Measurements from ENCODE around the gene LINC00237.

The LINC00237 gene

DNA sequence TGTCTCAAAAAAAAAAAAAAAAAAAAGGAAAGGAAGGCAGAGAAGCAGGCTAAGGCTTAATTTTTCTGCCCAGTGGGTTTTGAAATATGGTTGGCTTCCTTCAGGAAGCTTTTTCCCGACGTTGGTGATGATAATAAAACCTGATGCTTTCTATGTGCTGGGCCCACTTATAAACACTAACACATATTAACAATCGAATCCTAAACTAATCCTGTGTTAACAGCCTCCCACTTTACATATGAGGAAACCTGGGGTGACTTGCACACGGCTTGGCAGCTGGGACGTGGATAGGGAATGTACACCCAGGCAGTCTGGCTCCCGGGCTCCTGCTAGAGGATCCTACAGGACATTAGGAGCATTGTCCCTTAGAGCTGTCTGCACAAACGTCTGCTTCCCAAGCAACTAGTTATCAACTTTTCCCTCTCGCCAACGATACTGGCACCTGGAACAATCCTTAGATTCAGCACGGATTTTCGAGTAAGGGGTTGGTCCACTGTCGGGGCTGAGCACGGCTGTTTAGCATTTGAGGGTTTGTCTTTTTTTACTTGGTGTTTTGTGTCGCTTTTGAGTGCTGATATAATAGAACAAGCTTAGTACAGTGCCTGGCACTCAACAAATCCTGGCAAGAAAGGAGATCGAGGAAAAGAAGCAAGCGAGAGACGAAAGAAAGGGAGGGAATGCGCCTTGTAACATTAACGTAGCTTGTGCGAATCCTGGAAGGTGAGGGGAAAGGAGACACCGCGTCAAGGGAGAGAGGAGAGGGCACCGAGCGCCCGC is 19.1 kb upstream of the LINC00237 start:
- no peak for TF ChIP-seq EZH2phosphoT487 (IDR thresholded peaks at IDR 0.05; ENCODE audit: low read depth)
- TF ChIP-seq, protein P1, sequence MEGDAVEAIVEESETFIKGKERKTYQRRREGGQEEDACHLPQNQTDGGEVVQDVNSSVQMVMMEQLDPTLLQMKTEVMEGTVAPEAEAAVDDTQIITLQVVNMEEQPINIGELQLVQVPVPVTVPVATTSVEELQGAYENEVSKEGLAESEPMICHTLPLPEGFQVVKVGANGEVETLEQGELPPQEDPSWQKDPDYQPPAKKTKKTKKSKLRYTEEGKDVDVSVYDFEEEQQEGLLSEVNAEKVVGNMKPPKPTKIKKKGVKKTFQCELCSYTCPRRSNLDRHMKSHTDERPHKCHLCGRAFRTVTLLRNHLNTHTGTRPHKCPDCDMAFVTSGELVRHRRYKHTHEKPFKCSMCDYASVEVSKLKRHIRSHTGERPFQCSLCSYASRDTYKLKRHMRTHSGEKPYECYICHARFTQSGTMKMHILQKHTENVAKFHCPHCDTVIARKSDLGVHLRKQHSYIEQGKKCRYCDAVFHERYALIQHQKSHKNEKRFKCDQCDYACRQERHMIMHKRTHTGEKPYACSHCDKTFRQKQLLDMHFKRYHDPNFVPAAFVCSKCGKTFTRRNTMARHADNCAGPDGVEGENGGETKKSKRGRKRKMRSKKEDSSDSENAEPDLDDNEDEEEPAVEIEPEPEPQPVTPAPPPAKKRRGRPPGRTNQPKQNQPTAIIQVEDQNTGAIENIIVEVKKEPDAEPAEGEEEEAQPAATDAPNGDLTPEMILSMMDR (IDR thresholded peaks at IDR 0.05; ENCODE audit: low read depth, low read length) = no peak
- no peaks in the 10 kb centered on the region for H3K9me3 ChIP-seq (ENCODE audit: insufficient read depth, low read length)
- H3K27me3 ChIP-seq (ENCODE audit: low read depth, low read length) = no peaks in the 10 kb centered on the region
- no peaks in the 10 kb centered on the region for H4K20me1 ChIP-seq (ENCODE audit: insufficient read depth, low read length)
- H3K4me1 ChIP-seq (ENCODE audit: low read length) = peaks cover 12% of the 10 kb centered on the region
- H3K9ac ChIP-seq (ENCODE audit: low read length) = peak overlapping the region; percentile 71
- peak overlapping the region; percentile 99 for H2AFZ ChIP-seq (ENCODE audit: low read depth, low read length)
- H3K27ac ChIP-seq (ENCODE audit: low read length) = no peak overlapping the region
- no peaks in the 10 kb centered on the region for H3K79me2 ChIP-seq (ENCODE audit: low read length)
- peak overlapping the region; percentile 90 for H3K4me3 ChIP-seq (ENCODE audit: low read length)
- H3K4me2 ChIP-seq (ENCODE audit: low read length) = peak overlapping the region; percentile 98
- no peaks in the 10 kb centered on the region for H3K36me3 ChIP-seq (replicated peaks; ENCODE audit: low read depth, low read length)

GRCh38 chr20:21124190-21124589 is 18.0 kb upstream of the LINC00237 start:
- Histone ChIP-seq H2AFZ (ENCODE audit: low read depth, low read length) (no peak overlapping the region), H3K27me3 (ENCODE audit: low read depth, low read length) (no peaks in the 10 kb centered on the region), H3K4me1 (ENCODE audit: low read length) (peaks cover 12% of the 10 kb centered on the region), H3K4me2 (ENCODE audit: low read length) (no peak overlapping the region), H3K27ac (ENCODE audit: low read length) (no peak overlapping the region), H3K9ac (ENCODE audit: low read length) (no peak overlapping the region), H4K20me1 (ENCODE audit: insufficient read depth, low read length) (no peaks in the 10 kb centered on the region), H3K9me3 (ENCODE audit: insufficient read depth, low read length) (no peaks in the 10 kb centered on the region), H3K36me3 (replicated peaks; ENCODE audit: low read depth, low read length) (no peaks in the 10 kb centered on the region), H3K79me2 (ENCODE audit: low read length) (no peaks in the 10 kb centered on the region), H3K4me3 (ENCODE audit: low read length) (no peak overlapping the region)
- TF ChIP-seq EZH2phosphoT487 (IDR thresholded peaks at IDR 0.05; ENCODE audit: low read depth) = no peak
- TF ChIP-seq, protein P1 (IDR thresholded peaks at IDR 0.05; ENCODE audit: low read depth, low read length) = no peak

DNA sequence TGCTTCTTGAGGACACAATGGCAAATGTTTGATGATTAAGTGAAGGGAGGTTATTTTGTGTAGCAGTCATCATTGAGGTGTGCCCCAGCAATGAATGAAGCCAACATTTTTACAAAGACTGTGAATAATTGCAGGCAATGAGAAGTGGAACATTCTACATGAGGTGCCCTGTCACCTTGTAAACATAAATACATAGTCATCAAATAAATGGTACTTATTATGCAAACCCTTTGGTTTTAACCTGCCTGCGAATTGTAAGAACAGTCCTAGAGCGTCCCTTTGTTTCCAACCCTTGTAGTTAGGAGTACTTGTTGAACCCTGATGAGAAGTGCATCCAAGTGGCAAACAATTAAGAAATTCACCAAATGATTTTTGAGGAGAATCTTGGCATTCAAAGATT is 12.6 kb upstream of the LINC00237 start:
- Histone ChIP-seq H3K4me2 (ENCODE audit: low read length) (no peak overlapping the region), H3K27me3 (ENCODE audit: low read depth, low read length) (peaks cover 10% of the 10 kb centered on the region), H4K20me1 (ENCODE audit: insufficient read depth, low read length) (no peaks in the 10 kb centered on the region), H3K27ac (ENCODE audit: low read length) (no peak overlapping the region), H3K36me3 (replicated peaks; ENCODE audit: low read depth, low read length) (no peaks in the 10 kb centered on the region), H3K4me1 (ENCODE audit: low read length) (no peaks in the 10 kb centered on the region), H3K4me3 (ENCODE audit: low read length) (no peak overlapping the region), H3K9me3 (ENCODE audit: insufficient read depth, low read length) (no peaks in the 10 kb centered on the region), H3K9ac (ENCODE audit: low read length) (no peak overlapping the region), H3K79me2 (ENCODE audit: low read length) (no peaks in the 10 kb centered on the region), H2AFZ (ENCODE audit: low read depth, low read length) (no peak overlapping the region)
- no peak for TF ChIP-seq EZH2phosphoT487 (IDR thresholded peaks at IDR 0.05; ENCODE audit: low read depth)
- TF ChIP-seq, protein P1 (IDR thresholded peaks at IDR 0.05; ENCODE audit: low read depth, low read length) = no peak

GRCh38 chr20:21118138-21118537 is 12.0 kb upstream of the LINC00237 start:
- no peaks in the 10 kb centered on the region for H4K20me1 ChIP-seq (ENCODE audit: insufficient read depth, low read length)
- peaks cover 14% of the 10 kb centered on the region for H3K27me3 ChIP-seq (ENCODE audit: low read depth, low read length)
- H2AFZ ChIP-seq (ENCODE audit: low read depth, low read length) = no peak overlapping the region
- no peak for TF ChIP-seq EZH2phosphoT487 (IDR thresholded peaks at IDR 0.05; ENCODE audit: low read depth)
- TF ChIP-seq, protein P1 (IDR thresholded peaks at IDR 0.05; ENCODE audit: low read depth, low read length) = no peak
- H3K9me3 ChIP-seq (ENCODE audit: insufficient read depth, low read length) = no peaks in the 10 kb centered on the region
- H3K36me3 ChIP-seq (replicated peaks; ENCODE audit: low read depth, low read length) = no peaks in the 10 kb centered on the region
- no peak overlapping the region for H3K4me2 ChIP-seq (ENCODE audit: low read length)
- no peaks in the 10 kb centered on the region for H3K79me2 ChIP-seq (ENCODE audit: low read length)
- H3K4me1 ChIP-seq (ENCODE audit: low read length) = no peaks in the 10 kb centered on the region
- H3K9ac ChIP-seq (ENCODE audit: low read length) = no peak overlapping the region
- H3K27ac ChIP-seq (ENCODE audit: low read length) = no peak overlapping the region
- H3K4me3 ChIP-seq (ENCODE audit: low read length) = no peak overlapping the region

All from OCI-LY3 (cell line).